ENCODE measurements around the gene UBR2. TPM values are rescaled to one million over a fixed set of nuclear protein-coding genes. Genes with fewer than 3 reads are reported as not detected.

UBR2 gene
- total and polyA plus RNA-seq, 12 donors = 11.4 to 46.9 (median 30.2) TPM

- WGBS, 4 donors = 38 to 64% (median 50%) methylated on average over 4 of the region's 4 CpGs
- Histone ChIP-seq H3K36me3 (replicated peaks in 1 of 2) (peaks cover 0 to 57% of the 10 kb centered on the region in 2 donors), H3K27ac (peak overlapping the region in 3 of 5 donors; percentile 14 to 43 (median 42)), H3K9me3 (replicated peaks in 1 of 3) (no peaks in the 10 kb centered on the region), H3K4me1 (replicated peaks in 1 of 2) (peaks cover 0 to 7% of the 10 kb centered on the region in 2 donors), H3K27me3 (no peaks in the 10 kb centered on the region), H3K4me3 (no peak overlapping the region)
- DNase-seq = peak; percentile 62 to 89 (median 78)
- TF ChIP-seq POLR2A (IDR thresholded peaks at IDR 0.05) (no peak), CTCF (IDR thresholded peaks at IDR 0.05) (no peak)
- intact Hi-C loops (cut with DNase I) = no loop called here
Measured at GRCh38 chr6:42692137-42692911, 128.5 kb downstream of the UBR2 start.

- H3K4me3 ChIP-seq = no peak overlapping the region
- peaks cover 0 to 7% of the 10 kb centered on the region in 2 donors for H3K4me1 ChIP-seq (replicated peaks in 1 of 2)
- 89 to 100% (median 94%) methylated on average over 2 of the region's 2 CpGs for WGBS, 4 donors
Measured at GRCh38 chr6:42693725-42694323, 130.0 kb downstream of the UBR2 start.

GRCh38 chr6:42694586-42694985 lies 130.8 kb downstream of the UBR2 start:
- 79 to 86% (median 82%) methylated on average over 4 of the region's 4 CpGs for WGBS, 4 donors
- Histone ChIP-seq H3K27me3 (no peaks in the 10 kb centered on the region), H3K4me1 (replicated peaks in 1 of 2) (peaks cover 0 to 7% of the 10 kb centered on the region in 2 donors)

More at GRCh38 chr6:42693725-42694323, 130.0 kb downstream of the UBR2 start:
- no peak for DNase-seq
- Histone ChIP-seq H3K9me3 (replicated peaks in 1 of 3) (no peaks in the 10 kb centered on the region), H3K36me3 (replicated peaks in 1 of 2) (peaks cover 0 to 47% of the 10 kb centered on the region in 2 donors), H3K27me3 (no peaks in the 10 kb centered on the region), H3K27ac (peak overlapping the region in 2 of 5 donors; percentile 14 to 38)
- no peak for TF ChIP-seq CTCF (IDR thresholded peaks at IDR 0.05)
- no peak for TF ChIP-seq POLR2A (IDR thresholded peaks at IDR 0.05)
- intact Hi-C loops (cut with DNase I) = no loop called here

More at GRCh38 chr6:42694586-42694985, 130.8 kb downstream of the UBR2 start:
- H3K27ac ChIP-seq = peak overlapping the region in 1 of 5 donors; percentile 38
- no peak overlapping the region for H3K4me3 ChIP-seq
- H3K36me3 ChIP-seq (replicated peaks in 1 of 2) = peaks cover 0 to 39% of the 10 kb centered on the region in 2 donors
- DNase-seq = peak in 1 of 7 donors; percentile 23
- intact Hi-C loops (cut with DNase I) = no loop called here
- no peaks in the 10 kb centered on the region for H3K9me3 ChIP-seq (replicated peaks in 1 of 3)
- TF ChIP-seq CTCF (IDR thresholded peaks at IDR 0.05) = no peak
- TF ChIP-seq POLR2A (IDR thresholded peaks at IDR 0.05) = no peak

Measured in adrenal gland (tissue), 12 donors.